ENCODE measurements around the gene CBY3. TPM values are rescaled to one million over a fixed set of nuclear protein-coding genes. Genes with fewer than 3 reads are reported as not detected.
A peak's percentile ranks its signal among the peaks of the same experiment; 100 is the strongest.

CBY3 gene
- total and polyA plus RNA-seq, 2 of the 8 experiments (the other 6 are each of a cell fraction or from before 2014, with no cell fraction given) = 0.39 TPM

DNA sequence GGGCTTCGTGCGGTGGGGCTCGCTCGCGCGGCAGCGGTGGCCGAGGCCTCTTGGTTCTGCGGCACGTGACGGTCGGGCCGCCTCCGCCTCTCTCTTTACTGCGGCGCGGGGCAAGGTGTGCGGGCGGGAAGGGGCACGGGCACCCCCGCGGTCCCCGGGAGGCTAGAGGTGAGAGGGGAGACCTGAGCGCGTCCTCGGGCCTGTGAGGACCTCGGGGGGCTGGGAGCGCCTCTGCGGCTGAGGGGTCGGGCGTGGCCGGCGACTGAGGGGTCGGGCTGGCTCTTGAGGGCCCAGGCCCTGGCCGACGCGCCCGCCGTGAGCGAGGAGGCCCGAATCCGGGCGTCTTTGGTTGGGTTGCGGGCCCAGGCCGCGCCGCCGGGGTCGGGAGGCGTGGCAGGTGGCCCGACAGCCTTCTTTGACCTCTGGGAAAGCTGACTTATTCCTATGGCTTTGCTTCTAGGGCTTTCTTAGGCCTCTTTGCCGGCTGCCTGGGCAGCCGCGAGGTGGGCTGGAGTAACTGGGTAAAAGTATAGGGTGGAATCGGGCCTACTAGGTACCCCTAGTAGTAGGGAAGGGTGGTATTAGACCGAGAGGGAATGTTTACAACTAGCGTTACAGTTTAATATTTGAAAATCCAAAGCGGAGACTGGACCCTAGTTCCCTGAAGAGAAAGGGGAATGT lies 18.2 kb upstream of the CBY3 start, which contains the start of gene CANX:
Gene CANX, plus strand, starts transcription at position 33 of the 681 bp plus-strand sequence. CDS start 6,715 bp downstream, outside the sequence.
- Histone ChIP-seq H4K5ac (ENCODE audit: insufficient read length, low read depth, low read length) (peak within 1 kb of the TSS; percentile 84), H3K23me2 (ENCODE audit: low read depth, low read length) (peaks cover 6% of the 10 kb centered on the region; the same call in 1 of the 2 replicates), H3K27me3 (replicated peaks in 1 of 4; ENCODE audit: control insufficient read depth in 3 of 4, extremely low read depth in 1 of 4, insufficient read depth in 3 of 4, low read length in 3 of 4) (no peaks in the 10 kb centered on the region), H3K4me2 (ENCODE audit: insufficient read depth in 1 of 2, low read depth in 2 of 2, low read length in 2 of 2) (peak within 1 kb of the TSS; percentile 82 to 96), H3K56ac (replicated peaks; ENCODE audit: insufficient read length, low read depth, low read length) (peak within 1 kb of the TSS; percentile 95), H2BK12ac (ENCODE audit: low read depth, low read length) (peak within 1 kb of the TSS; percentile 76; the same call in 1 of the 2 replicates), H3K18ac (ENCODE audit: extremely low read depth, low read length) (peak within 1 kb of the TSS; percentile 87), H2BK5ac (ENCODE audit: low read depth, low read length) (peak within 1 kb of the TSS; percentile 84), H2BK15ac (ENCODE audit: low read length) (no peak within 1 kb of the TSS), H4K8ac (ENCODE audit: extremely low read depth, insufficient read depth, low read length) (peak within 1 kb of the TSS; percentile 99), H3K36me3 (ENCODE audit: control insufficient read depth in 2 of 4, insufficient read depth in 4 of 4, low read length in 3 of 4) (peaks cover 0 to 5% (median 2%) of the 10 kb centered on the region in 4 experiments; a peak in 3 of 8 replicates), H4K91ac (replicated peaks; ENCODE audit: insufficient read length, low read length) (peak within 1 kb of the TSS; percentile 97), H3K23ac (ENCODE audit: insufficient read length) (no peak within 1 kb of the TSS), H3K79me2 (ENCODE audit: control insufficient read depth in 1 of 2, insufficient read depth in 2 of 2, low read length in 2 of 2) (peaks cover 27 to 51% of the 10 kb centered on the region in 2 experiments), H2BK20ac (ENCODE audit: low read length) (no peak within 1 kb of the TSS), H3K9ac (replicated peaks in 1 of 4; ENCODE audit: extremely low read depth in 1 of 4, low read depth in 3 of 4, low read length in 3 of 4) (peak within 1 kb of the TSS; percentile 95 to 99 (median 98)), H4K20me1 (replicated peaks in 1 of 2; ENCODE audit: control insufficient read depth in 1 of 2, insufficient read depth in 2 of 2, low read length in 2 of 2) (peaks cover 7 to 22% of the 10 kb centered on the region in 2 experiments), H3K4me3 (ENCODE audit: extremely low read depth in 1 of 4, insufficient read depth in 2 of 4, low read depth in 3 of 4, low read length in 4 of 4) (peak within 1 kb of the TSS; percentile 91 to 99 (median 96)), H3K79me1 (ENCODE audit: low read depth, low read length) (peaks cover 3% of the 10 kb centered on the region), H3K4ac (replicated peaks; ENCODE audit: insufficient read length, low read depth, low read length) (peak within 1 kb of the TSS; percentile 89), H2AFZ (ENCODE audit: low read length) (no peak within 1 kb of the TSS), H3K9me3 (ENCODE audit: insufficient read depth in 2 of 2, low read depth in 1 of 2, low read length in 1 of 2) (no peaks in the 10 kb centered on the region), H2AK5ac (ENCODE audit: low read depth, low read length) (no peak within 1 kb of the TSS), H3K27ac (ENCODE audit: low read depth, low read length) (peak within 1 kb of the TSS; percentile 91), H3K14ac (ENCODE audit: insufficient read length) (peak within 1 kb of the TSS; percentile 83), H2BK120ac (replicated peaks; ENCODE audit: low read depth, low read length) (peak within 1 kb of the TSS; percentile 41), H3K4me1 (replicated peaks in 1 of 4; ENCODE audit: control insufficient read depth in 3 of 4, insufficient read depth in 4 of 4, low read length in 3 of 4) (peaks cover 0 to 9% (median 2%) of the 10 kb centered on the region in 4 experiments; a peak in 3 of 7 replicates)
- ChIA-PET POLR2A (ENCODE audit: partially characterized antibody) (interaction anchor here (0.9 to 3.1 kb wide), 8 partner anchors 9 to 80 kb away, joined by 4 to 12 read pairs (median 5); partner anchors contain the start of genes HNRNPH1 and MAML1), CTCF (ENCODE audit: partially characterized antibody) (no interaction called here)
- DNase-seq (ENCODE audit: low read depth in 1 of 2, low spot score in 2 of 2) = no peak
- FAIRE-seq = no peak
- 2% methylated on average over 39 of the region's 58 CpGs; no CpG with 5 or more reads in 1 of the 2 experiments for WGBS, 2 experiments (ENCODE audit: extremely low coverage in 1 of 2, insufficient coverage in 1 of 2, insufficient read length in 1 of 2, insufficient replicate concordance in 2 of 2, low coverage in 1 of 2, low lambda C conversion rate in 2 of 2, missing lambda C conversion rate in 1 of 2)
- TF ChIP-seq GTF2F1 (IDR thresholded peaks at IDR 0.05; ENCODE audit: borderline replicate concordance, low read depth, low read length) (peak; percentile 31; the same call in 1 of the 2 replicates), NANOG (IDR thresholded peaks at IDR 0.05; ENCODE audit: insufficient read depth, low read depth, low read length, poor library complexity, severe bottlenecking) (no peak), SRF (IDR thresholded peaks at IDR 0.05; ENCODE audit: low read depth, low read length) (no peak), TBP (IDR thresholded peaks at IDR 0.05; ENCODE audit: low read depth, low read length) (peak; percentile 89; the same call in 1 of the 2 replicates), SIX5 (IDR thresholded peaks at IDR 0.05; ENCODE audit: low read depth, low read length) (no peak), PHF8 (conservative IDR thresholded peaks at IDR 0.05; ENCODE audit: low read depth, low read length) (peak; percentile 73), MAX (IDR thresholded peaks at IDR 0.05) (peak; percentile 94), POLR2A (IDR thresholded peaks at IDR 0.05; ENCODE audit: control extremely low read depth in 1 of 2, low read depth in 2 of 2, low read length in 2 of 2) (peak; percentile 78 to 88; a peak in 2 of 3 replicates), CHD1 (IDR thresholded peaks at IDR 0.05; ENCODE audit: low read depth, low read length) (0 out of 2 replicates have a peak, but pooled peaks have one; percentile 13), CEBPB (IDR thresholded peaks at IDR 0.05; ENCODE audit: low read depth, low read length) (no peak), POLR2AphosphoS5 (IDR thresholded peaks at IDR 0.05; ENCODE audit: low read depth, low read length) (no peak; the same call in 1 of the 2 replicates), BACH1 (IDR thresholded peaks at IDR 0.05; ENCODE audit: low read length) (no peak), ZNF274 (IDR thresholded peaks at IDR 0.05; ENCODE audit: borderline replicate concordance, extremely low read depth, low read length) (no peak)
